M059J (cell line): Measurements from ENCODE around the gene NAA10. TPM values are rescaled to one million over a fixed set of nuclear protein-coding genes. Genes with fewer than 3 reads are reported as not detected.
A peak's percentile ranks its signal among the peaks of the same experiment; 100 is the strongest.

Source experiments
- DNase-seq: peaks from one replicate; pipeline ENCODE4 v3.0.0-alpha.2; 2012; ENCODE audit warnings: low read depth
- total RNA-seq: library from RNA; depleted of rRNA; stranded (reverse); fragments of >200 nt; shearing (Covaris generic); gene quantifications from 2 replicates; pipeline ENCODE4 v1.2.3, GENCODE V29; 2014

Gene NAA10
- total RNA-seq, 1 experiment from 2014 or later: 285 TPM

- peak; percentile 32 for DNase-seq
Measured at GRCh38 chrX:153909024-153909979, 25.5 kb downstream of the NAA10 start.

GRCh38 chrX:153908219-153908860, 26.5 kb downstream of the NAA10 start:
- no peak for DNase-seq

GRCh38 chrX:153907456-153907855, 27.4 kb downstream of the NAA10 start:
- DNase-seq: no peak

GRCh38 chrX:153906126-153906917, 28.5 kb downstream of the NAA10 start:
- no peak for DNase-seq

- DNase-seq: no peak
Measured at GRCh38 chrX:153905481-153906095, 29.2 kb downstream of the NAA10 start.

GRCh38 chrX:153903991-153904957, 30.6 kb downstream of the NAA10 start, which contains the start of gene AVPR2:
TSS of gene AVPR2 (plus strand) at chrX:153904673. CDS start at chrX:153905146, 473 bp downstream.
- DNase-seq: no peak

GRCh38 chrX:153903238-153903980, 31.4 kb downstream of the NAA10 start:
- DNase-seq: no peak

GRCh38 chrX:153902385-153902784, 32.5 kb downstream of the NAA10 start:
- DNase-seq: peak; percentile 91

- peak; percentile 45 for DNase-seq
Measured at GRCh38 chrX:153901753-153902140, 33.1 kb downstream of the NAA10 start.

- DNase-seq: peak; percentile 99
Measured at GRCh38 chrX:153900831-153901752, 33.7 kb downstream of the NAA10 start.

- DNase-seq: no peak
Measured at GRCh38 chrX:153897899-153898298, 36.9 kb downstream of the NAA10 start.

- DNase-seq: no peak
Measured at GRCh38 chrX:153889123-153889522, 45.7 kb downstream of the NAA10 start.

GRCh38 chrX:153888344-153888743, 46.5 kb downstream of the NAA10 start:
- no peak for DNase-seq

- peak; percentile 80 for DNase-seq
Measured at GRCh38 chrX:153887385-153887784, 47.5 kb downstream of the NAA10 start.

GRCh38 chrX:153886915-153887314, 47.9 kb downstream of the NAA10 start:
- peak; percentile 95 for DNase-seq

GRCh38 chrX:153885968-153886903, 48.6 kb downstream of the NAA10 start, which contains the start of gene L1CAM:
TSS of gene L1CAM (minus strand) at chrX:153886173. CDS start at chrX:153875836, 10,337 bp downstream.
- peak; percentile 69 for DNase-seq

GRCh38 chrX:153885208-153885787, 49.5 kb downstream of the NAA10 start:
- peak; percentile 51 for DNase-seq
